Activated CD4-positive, alpha-beta T cell treated with anti-CD3 and anti-CD28 coated beads for 36 hours (primary cell): ENCODE data around the gene KLHL29. TPM values are rescaled to one million over a fixed set of nuclear protein-coding genes. Genes with fewer than 3 reads are reported as not detected.

Experiments used
- ATAC-seq: fragments of 200-7000 bp; cut with Tn5 transposase; one replicate; pipeline ENCODE4 v1.10.0; 2021; ENCODE audit warnings: mild to moderate bottlenecking, moderate library complexity
- CTCF ChIA-PET: fragments of 350-600 bp; sonication (Branson Sonifier 250); formaldehyde crosslinking; loops from one replicate; lab custom pipeline; 2021; ENCODE audit warnings: antibody characterized with exemption; lab: Charles Lee
- POLR2A ChIA-PET: fragments of 350-600 bp; sonication (Branson Sonifier 250); formaldehyde crosslinking; loops from one replicate; lab custom pipeline; 2021; ENCODE audit warnings: antibody characterized with exemption, inconsistent platforms; lab: Charles Lee
- DNase-seq: peaks from one replicate; pipeline ENCODE4 v3.0.0-alpha.2; 2020
- H3K27ac Mint-ChIP-seq: one replicate; pipeline ENCODE4 v1.8.0; 2021; ENCODE audit warnings: mixed read lengths
- H3K27me3 Mint-ChIP-seq: one replicate; pipeline ENCODE4 v1.8.0; 2021; ENCODE audit warnings: mixed read lengths
- H3K36me3 Mint-ChIP-seq: one replicate; pipeline ENCODE4 v1.8.0; 2021; ENCODE audit warnings: low read depth, mixed read lengths
- H3K4me1 Mint-ChIP-seq: one replicate; pipeline ENCODE4 v1.8.0; 2021; ENCODE audit warnings: mixed read lengths
- H3K4me3 Mint-ChIP-seq: one replicate; pipeline ENCODE4 v1.8.0; 2021; ENCODE audit warnings: mild to moderate bottlenecking, moderate library complexity, mixed read lengths
- H3K9me3 Mint-ChIP-seq: one replicate; pipeline ENCODE4 v1.8.0; 2021; ENCODE audit warnings: low read depth, mixed read lengths
- intact Hi-C, 2 experiments: fragments of 100-400 bp; cut with DNase I in 1 of 2; cut with micrococcal nuclease in 1 of 2; formaldehyde crosslinking; loops; one replicate each; pipeline versions ENCODE4 v1.14.2 to v1.15.1; 2022 to 2024; cut with DNase I, micrococcal nuclease
- total RNA-seq, 2 experiments: library from RNA; stranded (reverse); gene quantifications; one replicate each; pipeline ENCODE4 v1.2.3, GENCODE V29; 2021

KLHL29 gene
- total RNA-seq, 2 experiments from 2014 or later = 1.7 to 2.0 TPM

GRCh38 chr2:23596316-23596885 is 211.4 kb downstream of the KLHL29 start:
- intact Hi-C loops = no loop called here
- Mint-ChIP-seq H3K4me1 (no peaks in the 10 kb centered on the region), H3K27ac (no peak overlapping the region), H3K9me3 (no peaks in the 10 kb centered on the region), H3K36me3 (no peaks in the 10 kb centered on the region), H3K4me3 (no peak overlapping the region), H3K27me3 (no peaks in the 10 kb centered on the region)
- DNase-seq = no peak
- POLR2A ChIA-PET = no interaction called here
- ATAC-seq = no peak
- CTCF ChIA-PET = interaction anchor here (0.9 kb wide), 1 partner anchor 28 kb away, joined by 3 read pairs; no protein-coding TSS in a partner anchor

- Mint-ChIP-seq H3K27me3 (no peaks in the 10 kb centered on the region), H3K4me3 (no peak overlapping the region), H3K27ac (no peak overlapping the region), H3K36me3 (no peaks in the 10 kb centered on the region), H3K4me1 (no peaks in the 10 kb centered on the region), H3K9me3 (no peaks in the 10 kb centered on the region)
- ChIA-PET CTCF (no interaction called here), POLR2A (no interaction called here)
- no peak for ATAC-seq
- no peak for DNase-seq
- intact Hi-C loops = no loop called here
Measured at GRCh38 chr2:23597687-23598086, 212.7 kb downstream of the KLHL29 start.

- no peaks in the 10 kb centered on the region for H3K4me1 Mint-ChIP-seq
- POLR2A ChIA-PET = interaction anchor here (0.7 kb wide), 1 partner anchor 61 kb away, joined by 3 read pairs; no protein-coding TSS in a partner anchor
- DNase-seq (no peak), ATAC-seq (no peak)
- intact Hi-C loops = no loop called here
- CTCF ChIA-PET = no interaction called here
- no peaks in the 10 kb centered on the region for H3K27me3 Mint-ChIP-seq
- no peak overlapping the region for H3K4me3 Mint-ChIP-seq
- no peaks in the 10 kb centered on the region for H3K9me3 Mint-ChIP-seq
- no peaks in the 10 kb centered on the region for H3K36me3 Mint-ChIP-seq
- no peak overlapping the region for H3K27ac Mint-ChIP-seq
Measured at GRCh38 chr2:23599006-23599405, 214.0 kb downstream of the KLHL29 start.

- Mint-ChIP-seq H3K4me1 (no peaks in the 10 kb centered on the region), H3K27me3 (no peaks in the 10 kb centered on the region), H3K9me3 (no peaks in the 10 kb centered on the region), H3K36me3 (no peaks in the 10 kb centered on the region), H3K27ac (no peak overlapping the region), H3K4me3 (no peak overlapping the region)
- no peak for ATAC-seq
- intact Hi-C loops = no loop called here
- DNase-seq = no peak
- ChIA-PET POLR2A (no interaction called here), CTCF (no interaction called here)
Measured at GRCh38 chr2:23599667-23600066, 214.7 kb downstream of the KLHL29 start.

GRCh38 chr2:23600346-23600745 is 215.4 kb downstream of the KLHL29 start:
- H3K27me3 Mint-ChIP-seq = no peaks in the 10 kb centered on the region
- H3K4me1 Mint-ChIP-seq = no peaks in the 10 kb centered on the region
- POLR2A ChIA-PET = no interaction called here
- no peaks in the 10 kb centered on the region for H3K9me3 Mint-ChIP-seq
- no peaks in the 10 kb centered on the region for H3K36me3 Mint-ChIP-seq
- no peak for DNase-seq
- H3K4me3 Mint-ChIP-seq = no peak overlapping the region
- no peak for ATAC-seq
- intact Hi-C loops = no loop called here
- CTCF ChIA-PET = no interaction called here
- no peak overlapping the region for H3K27ac Mint-ChIP-seq

GRCh38 chr2:23601301-23601965 is 216.5 kb downstream of the KLHL29 start:
- DNase-seq (no peak), ATAC-seq (no peak)
- Mint-ChIP-seq H3K27me3 (no peaks in the 10 kb centered on the region), H3K4me3 (no peak overlapping the region), H3K27ac (no peak overlapping the region), H3K4me1 (no peaks in the 10 kb centered on the region), H3K9me3 (peaks cover 2% of the 10 kb centered on the region), H3K36me3 (no peaks in the 10 kb centered on the region)
- POLR2A ChIA-PET = no interaction called here
- CTCF ChIA-PET = no interaction called here
- intact Hi-C loops = no loop called here

GRCh38 chr2:23602116-23602515 is 217.1 kb downstream of the KLHL29 start:
- ATAC-seq = no peak
- ChIA-PET POLR2A (no interaction called here), CTCF (no interaction called here)
- peaks cover 4% of the 10 kb centered on the region for H3K9me3 Mint-ChIP-seq
- no peak overlapping the region for H3K27ac Mint-ChIP-seq
- no peaks in the 10 kb centered on the region for H3K4me1 Mint-ChIP-seq
- no peaks in the 10 kb centered on the region for H3K36me3 Mint-ChIP-seq
- no peak overlapping the region for H3K4me3 Mint-ChIP-seq
- DNase-seq = no peak
- intact Hi-C loops = no loop called here
- no peaks in the 10 kb centered on the region for H3K27me3 Mint-ChIP-seq

- H3K36me3 Mint-ChIP-seq = no peaks in the 10 kb centered on the region
- DNase-seq = no peak
- POLR2A ChIA-PET = no interaction called here
- no peak overlapping the region for H3K27ac Mint-ChIP-seq
- CTCF ChIA-PET = interaction anchor here (0.6 kb wide), 1 partner anchor 23 kb away, joined by 3 read pairs; no protein-coding TSS in a partner anchor
- H3K27me3 Mint-ChIP-seq = no peaks in the 10 kb centered on the region
- H3K9me3 Mint-ChIP-seq = peaks cover 4% of the 10 kb centered on the region
- H3K4me1 Mint-ChIP-seq = no peaks in the 10 kb centered on the region
- H3K4me3 Mint-ChIP-seq = no peak overlapping the region
- ATAC-seq = no peak
- intact Hi-C loops = no loop called here
Measured at GRCh38 chr2:23603156-23603555, 218.2 kb downstream of the KLHL29 start.

- Mint-ChIP-seq H3K27ac (no peak overlapping the region), H3K36me3 (no peaks in the 10 kb centered on the region), H3K9me3 (peaks cover 4% of the 10 kb centered on the region), H3K27me3 (no peaks in the 10 kb centered on the region), H3K4me3 (no peak overlapping the region), H3K4me1 (no peaks in the 10 kb centered on the region)
- no peak for DNase-seq
- CTCF ChIA-PET = interaction anchor here (0.6 kb wide), 1 partner anchor 23 kb away, joined by 3 read pairs; no protein-coding TSS in a partner anchor
- no peak for ATAC-seq
- POLR2A ChIA-PET = no interaction called here
- intact Hi-C loops = no loop called here
Measured at GRCh38 chr2:23603581-23603980, 218.6 kb downstream of the KLHL29 start.

- POLR2A ChIA-PET = no interaction called here
- intact Hi-C loops = no loop called here
- Mint-ChIP-seq H3K9me3 (peaks cover 4% of the 10 kb centered on the region), H3K4me1 (no peaks in the 10 kb centered on the region), H3K36me3 (no peaks in the 10 kb centered on the region), H3K27ac (no peak overlapping the region), H3K4me3 (no peak overlapping the region), H3K27me3 (peaks cover 3% of the 10 kb centered on the region)
- CTCF ChIA-PET = interaction anchor here (1.3 kb wide), 1 partner anchor 20 kb away, joined by 3 read pairs; no protein-coding TSS in a partner anchor
- no peak for DNase-seq
- ATAC-seq = no peak
Measured at GRCh38 chr2:23604731-23605130, 219.8 kb downstream of the KLHL29 start.

- Mint-ChIP-seq H3K27ac (no peak overlapping the region), H3K9me3 (peaks cover 4% of the 10 kb centered on the region), H3K4me3 (no peak overlapping the region), H3K4me1 (no peaks in the 10 kb centered on the region), H3K36me3 (no peaks in the 10 kb centered on the region), H3K27me3 (peaks cover 3% of the 10 kb centered on the region)
- POLR2A ChIA-PET = no interaction called here
- ATAC-seq (no peak), DNase-seq (no peak)
- CTCF ChIA-PET = interaction anchor here (1.3 kb wide), 1 partner anchor 19 kb away, joined by 3 read pairs; no protein-coding TSS in a partner anchor
- intact Hi-C loops = no loop called here
Measured at GRCh38 chr2:23605236-23605635, 220.3 kb downstream of the KLHL29 start.

- ATAC-seq (no peak), DNase-seq (no peak)
- Mint-ChIP-seq H3K4me3 (no peak overlapping the region), H3K27me3 (peaks cover 3% of the 10 kb centered on the region), H3K9me3 (peaks cover 7% of the 10 kb centered on the region), H3K27ac (no peak overlapping the region), H3K4me1 (no peaks in the 10 kb centered on the region), H3K36me3 (no peaks in the 10 kb centered on the region)
- intact Hi-C loops = no loop called here
- CTCF ChIA-PET = interaction anchor here (1.3 kb wide), 1 partner anchor 18 kb away, joined by 3 read pairs; no protein-coding TSS in a partner anchor
- POLR2A ChIA-PET = no interaction called here
Measured at GRCh38 chr2:23606196-23606595, 221.2 kb downstream of the KLHL29 start.
